GM12878 (cell line): ENCODE measurements around the gene SHROOM2. TPM values are rescaled to one million over a fixed set of nuclear protein-coding genes. Genes with fewer than 3 reads are reported as not detected.

ENCODE experiments used
- ASH2L ChIP-seq: fragments of 300-600, 200-600 bp; sonication (generic); IDR thresholded peaks from 2 replicates; pipeline ENCODE4 v1.6.1; 2017; ENCODE audit warnings: low read depth, mild to moderate bottlenecking, borderline replicate concordance
- BMI1 ChIP-seq: fragments of 450-650 bp; IDR thresholded peaks from 2 replicates; pipeline ENCODE4 v1.6.1; 2016; ENCODE audit warnings: mild to moderate bottlenecking, moderate library complexity, borderline replicate concordance
- CBFB ChIP-seq: IDR thresholded peaks from 2 replicates; pipeline ENCODE4 v1.6.1; 2016; ENCODE audit warnings: antibody characterized with exemption, low read depth
- DPF2 ChIP-seq: fragments of 450-650 bp; IDR thresholded peaks from 2 replicates; pipeline ENCODE4 v1.6.1; 2017; ENCODE audit warnings: mild to moderate bottlenecking
- EED ChIP-seq: sonication (generic); IDR thresholded peaks from 2 replicates; pipeline ENCODE4 v1.6.1; 2016; ENCODE audit warnings: antibody characterized with exemption, low read depth
- ESRRA ChIP-seq: IDR thresholded peaks from 2 replicates; pipeline ENCODE4 v1.6.1; 2012; ENCODE audit warnings: mild to moderate bottlenecking, low read length, improper control_type of control experiment
- ETV6 ChIP-seq, 2 experiments: fragments of 450-650 bp in 1 of 2; IDR thresholded peaks in 1 of 2; conservative IDR thresholded peaks in 1 of 2; 2 replicates each; pipeline ENCODE4 v1.6.1; 2014; ENCODE audit warnings: antibody characterized with exemption in 1 of 2, borderline replicate concordance in 1 of 2, low read depth in 1 of 2, mild to moderate bottlenecking in 1 of 2, moderate library complexity in 1 of 2
- IKZF2 ChIP-seq, 2 experiments: fragments of 450-650 bp; IDR thresholded peaks; 2 replicates each; pipeline ENCODE4 v1.6.1; 2017; ENCODE audit warnings: mild to moderate bottlenecking in 2 of 2, moderate library complexity in 2 of 2
- MEF2A ChIP-seq: IDR thresholded peaks from 2 replicates; pipeline ENCODE4 v1.6.1; 2011; ENCODE audit warnings: low read depth, mild to moderate bottlenecking, low read length, moderate library complexity; ENCODE audit not compliant: insufficient read depth
- MEF2B ChIP-seq: fragments of 450-650 bp; IDR thresholded peaks from 2 replicates; pipeline ENCODE4 v1.6.1; 2018; ENCODE audit warnings: mild to moderate bottlenecking, moderate library complexity; ENCODE audit not compliant: partially characterized antibody, poor library complexity, severe bottlenecking
- PAX8 ChIP-seq: fragments of 450-650 bp; IDR thresholded peaks from 2 replicates; pipeline ENCODE4 v1.6.1; 2017; ENCODE audit warnings: mild to moderate bottlenecking, moderate library complexity
- POU2F2 ChIP-seq: IDR thresholded peaks from 3 replicates; pipeline ENCODE4 v1.6.1; 2011; ENCODE audit warnings: low read depth, mild to moderate bottlenecking, low read length, borderline replicate concordance
- PRDM15 ChIP-seq: fragments of 450-650 bp; formaldehyde crosslinking; IDR thresholded peaks from 2 replicates; pipeline ENCODE4 v1.4.0; 2020; ENCODE audit warnings: mild to moderate bottlenecking, moderate library complexity
- RAD51 ChIP-seq: fragments of 450-650 bp; IDR thresholded peaks from 2 replicates; pipeline ENCODE4 v1.6.1; 2016; ENCODE audit warnings: moderate library complexity, mild to moderate bottlenecking, inconsistent platforms
- RBBP5 ChIP-seq: fragments of 200-600 bp; sonication (generic); conservative IDR thresholded peaks from 2 replicates; pipeline ENCODE4 v1.6.1; 2016
- SKIL ChIP-seq: fragments of 450-650 bp; IDR thresholded peaks from 2 replicates; pipeline ENCODE4 v1.6.1; 2017; ENCODE audit warnings: mild to moderate bottlenecking, low read depth, inconsistent platforms; ENCODE audit not compliant: poor library complexity, severe bottlenecking
- SMAD1 ChIP-seq: fragments of 450-650 bp; IDR thresholded peaks from 2 replicates; pipeline ENCODE4 v1.6.1; 2018; ENCODE audit warnings: mild to moderate bottlenecking, low read depth; ENCODE audit not compliant: partially characterized antibody
- SPI1 ChIP-seq: IDR thresholded peaks from 2 replicates; pipeline ENCODE4 v1.6.1; 2011; ENCODE audit warnings: low read depth, mild to moderate bottlenecking, low read length, moderate library complexity, borderline replicate concordance; ENCODE audit not compliant: insufficient read depth
- TARDBP ChIP-seq: IDR thresholded peaks from 2 replicates; pipeline ENCODE4 v1.6.1; 2016; ENCODE audit warnings: borderline replicate concordance
- ZNF622 ChIP-seq: fragments of 450-650 bp; IDR thresholded peaks from 2 replicates; pipeline ENCODE4 v1.6.1; 2017; ENCODE audit warnings: mild to moderate bottlenecking, inconsistent platforms
- polyA plus RNA-seq, 11 experiments: library from polyadenylated mRNA; depleted of rRNA in 4 of 11; unstranded in 6 of 11; stranded (reverse) in 5 of 11; fragments of >200 nt; fragmentation: Nextera tagmentation in 4 of 11; fragmentation: Illumina TruSeq in 1 of 11; extraction: Ambion mirVana in 4 of 11; extraction: Trizol in 1 of 11; gene quantifications; 1 replicate in 1 of 11; 2 replicates in 10 of 11; pipeline versions ENCODE4 v1.2.1 to v1.2.3, GENCODE V29; 2011 to 2016; ENCODE audit warnings: inconsistent platforms in 2 of 11, missing spikeins in 2 of 11, low read depth in 1 of 11
- total RNA-seq, 4 experiments: library from RNA; depleted of rRNA in 3 of 4; stranded (reverse); fragments of >200 nt in 3 of 4; fragmentation: Illumina TruSeq in 1 of 4; extraction: Trizol in 1 of 4; gene quantifications; 2 replicates each; pipeline versions ENCODE4 v1.2.1 to v1.2.3, GENCODE V29; 2013 to 2021
- TF ChIP-seq, protein P1 (sequence below): IDR thresholded peaks from 2 replicates; pipeline ENCODE4 v1.6.1; 2011; ENCODE audit warnings: low read depth, low read length, improper control_type of control experiment, borderline replicate concordance
- TF ChIP-seq, protein P2 (sequence below): IDR thresholded peaks from 2 replicates; pipeline ENCODE4 v1.6.1; 2012; ENCODE audit warnings: mild to moderate bottlenecking, low read depth, low read length

SHROOM2 gene
- total and polyA plus RNA-seq, 10 of the 15 experiments (the other 5 are each of a cell fraction or from before 2014, with no cell fraction given), result under 0.01 to 0.15 (median 0.09) TPM; not detected in 2

GRCh38 chrX:9997524-9997923 is 211.3 kb downstream of the SHROOM2 start (continued):
- TF ChIP-seq SKIL, result no peak
- TF ChIP-seq BMI1, result peak; percentile 21; the same call in 1 of the 2 replicates
- no peak for TF ChIP-seq MEF2A
- TF ChIP-seq, protein P1, sequence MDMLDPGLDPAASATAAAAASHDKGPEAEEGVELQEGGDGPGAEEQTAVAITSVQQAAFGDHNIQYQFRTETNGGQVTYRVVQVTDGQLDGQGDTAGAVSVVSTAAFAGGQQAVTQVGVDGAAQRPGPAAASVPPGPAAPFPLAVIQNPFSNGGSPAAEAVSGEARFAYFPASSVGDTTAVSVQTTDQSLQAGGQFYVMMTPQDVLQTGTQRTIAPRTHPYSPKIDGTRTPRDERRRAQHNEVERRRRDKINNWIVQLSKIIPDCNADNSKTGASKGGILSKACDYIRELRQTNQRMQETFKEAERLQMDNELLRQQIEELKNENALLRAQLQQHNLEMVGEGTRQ, result no peak
- peak; percentile 84 for TF ChIP-seq DPF2
- TF ChIP-seq ESRRA, result no peak
- TF ChIP-seq TARDBP, result no peak
- peak; percentile 74; the same call in 1 of the 2 replicates for TF ChIP-seq EED
- no peak for TF ChIP-seq ASH2L
- TF ChIP-seq SMAD1, result peak; percentile 52
- peak; percentile 90 to 93 for TF ChIP-seq IKZF2 (IDR thresholded peaks at IDR 0.05)
- no peak for TF ChIP-seq SPI1
- TF ChIP-seq PRDM15, result no peak
- peak; percentile 54; the same call in 1 of the 3 replicates for TF ChIP-seq POU2F2
- TF ChIP-seq, protein P2, sequence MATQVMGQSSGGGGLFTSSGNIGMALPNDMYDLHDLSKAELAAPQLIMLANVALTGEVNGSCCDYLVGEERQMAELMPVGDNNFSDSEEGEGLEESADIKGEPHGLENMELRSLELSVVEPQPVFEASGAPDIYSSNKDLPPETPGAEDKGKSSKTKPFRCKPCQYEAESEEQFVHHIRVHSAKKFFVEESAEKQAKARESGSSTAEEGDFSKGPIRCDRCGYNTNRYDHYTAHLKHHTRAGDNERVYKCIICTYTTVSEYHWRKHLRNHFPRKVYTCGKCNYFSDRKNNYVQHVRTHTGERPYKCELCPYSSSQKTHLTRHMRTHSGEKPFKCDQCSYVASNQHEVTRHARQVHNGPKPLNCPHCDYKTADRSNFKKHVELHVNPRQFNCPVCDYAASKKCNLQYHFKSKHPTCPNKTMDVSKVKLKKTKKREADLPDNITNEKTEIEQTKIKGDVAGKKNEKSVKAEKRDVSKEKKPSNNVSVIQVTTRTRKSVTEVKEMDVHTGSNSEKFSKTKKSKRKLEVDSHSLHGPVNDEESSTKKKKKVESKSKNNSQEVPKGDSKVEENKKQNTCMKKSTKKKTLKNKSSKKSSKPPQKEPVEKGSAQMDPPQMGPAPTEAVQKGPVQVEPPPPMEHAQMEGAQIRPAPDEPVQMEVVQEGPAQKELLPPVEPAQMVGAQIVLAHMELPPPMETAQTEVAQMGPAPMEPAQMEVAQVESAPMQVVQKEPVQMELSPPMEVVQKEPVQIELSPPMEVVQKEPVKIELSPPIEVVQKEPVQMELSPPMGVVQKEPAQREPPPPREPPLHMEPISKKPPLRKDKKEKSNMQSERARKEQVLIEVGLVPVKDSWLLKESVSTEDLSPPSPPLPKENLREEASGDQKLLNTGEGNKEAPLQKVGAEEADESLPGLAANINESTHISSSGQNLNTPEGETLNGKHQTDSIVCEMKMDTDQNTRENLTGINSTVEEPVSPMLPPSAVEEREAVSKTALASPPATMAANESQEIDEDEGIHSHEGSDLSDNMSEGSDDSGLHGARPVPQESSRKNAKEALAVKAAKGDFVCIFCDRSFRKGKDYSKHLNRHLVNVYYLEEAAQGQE, result no peak
- no peak for TF ChIP-seq CBFB
- TF ChIP-seq RBBP5, result no peak
- TF ChIP-seq RAD51, result no peak
- no peak for TF ChIP-seq ZNF622
- no peak for TF ChIP-seq ETV6 (conservative IDR thresholded peaks at IDR 0.05 in 1 of 2, IDR thresholded peaks at IDR 0.05 in 1 of 2; ENCODE audit: borderline replicate concordance in 1 of 2, low read depth in 1 of 2)
- no peak for TF ChIP-seq MEF2B
- no peak for TF ChIP-seq PAX8
